ENCODE data around the gene HELZ2.
"Not testable (repeated sequence)": the region's sequence is repeated elsewhere in the genome, so short reads cannot be mapped to it uniquely, and the experiment has no call there.

The HELZ2 gene

GRCh38 chr20:63619086-63619485, 45.0 kb upstream of the HELZ2 start:
- Histone ChIP-seq H3K4me3 (ENCODE audit: low read depth, low read length) (no peak overlapping the region), H3K27me3 (ENCODE audit: insufficient read depth, low read depth, severe bottlenecking) (no peaks in the 10 kb centered on the region), H3K36me3 (peaks cover 35% of the 10 kb centered on the region), H3K27ac (no peak overlapping the region), H3K9me3 (ENCODE audit: severe bottlenecking) (no peaks in the 10 kb centered on the region)
- no peak for DNase-seq
- TF ChIP-seq CTCF (IDR thresholded peaks at IDR 0.05; ENCODE audit: low read depth, low read length): no peak

GRCh38 chr20:63618291-63618980, 44.4 kb upstream of the HELZ2 start:
- no peak for TF ChIP-seq CTCF (IDR thresholded peaks at IDR 0.05; ENCODE audit: low read depth, low read length)
- H3K27me3 ChIP-seq (ENCODE audit: insufficient read depth, low read depth, severe bottlenecking): no peaks in the 10 kb centered on the region
- no peak overlapping the region for H3K27ac ChIP-seq
- no peaks in the 10 kb centered on the region for H3K9me3 ChIP-seq (ENCODE audit: severe bottlenecking)
- DNase-seq: no peak
- peaks cover 38% of the 10 kb centered on the region for H3K36me3 ChIP-seq
- no peak overlapping the region for H3K4me3 ChIP-seq (ENCODE audit: low read depth, low read length)

- no peak overlapping the region for H3K4me3 ChIP-seq (ENCODE audit: low read depth, low read length)
- no peak for DNase-seq
- TF ChIP-seq CTCF (IDR thresholded peaks at IDR 0.05; ENCODE audit: low read depth, low read length): no peak
- peaks cover 38% of the 10 kb centered on the region for H3K36me3 ChIP-seq
- H3K27me3 ChIP-seq (ENCODE audit: insufficient read depth, low read depth, severe bottlenecking): no peaks in the 10 kb centered on the region
- no peak overlapping the region for H3K27ac ChIP-seq
- H3K9me3 ChIP-seq (ENCODE audit: severe bottlenecking): no peaks in the 10 kb centered on the region
Observed at GRCh38 chr20:63617876-63618265, 43.8 kb upstream of the HELZ2 start.

GRCh38 chr20:63617092-63617875, 43.2 kb upstream of the HELZ2 start:
- DNase-seq: no peak
- Histone ChIP-seq H3K4me3 (ENCODE audit: low read depth, low read length) (no peak overlapping the region), H3K36me3 (peaks cover 38% of the 10 kb centered on the region), H3K9me3 (ENCODE audit: severe bottlenecking) (no peaks in the 10 kb centered on the region), H3K27me3 (ENCODE audit: insufficient read depth, low read depth, severe bottlenecking) (no peaks in the 10 kb centered on the region), H3K27ac (no peak overlapping the region)
- TF ChIP-seq CTCF (IDR thresholded peaks at IDR 0.05; ENCODE audit: low read depth, low read length): no peak

- H3K36me3 ChIP-seq: peaks cover 35% of the 10 kb centered on the region
- H3K9me3 ChIP-seq (ENCODE audit: severe bottlenecking); H3K4me3 ChIP-seq (ENCODE audit: low read depth, low read length); H3K27me3 ChIP-seq (ENCODE audit: insufficient read depth, low read depth, severe bottlenecking); H3K27ac ChIP-seq: not testable (repeated sequence)
- peak; percentile 35 for DNase-seq
- TF ChIP-seq CTCF (IDR thresholded peaks at IDR 0.05; ENCODE audit: low read depth, low read length): peak; percentile 29; the same call in 1 of the 2 replicates
Observed at GRCh38 chr20:63613863-63614594, 40.0 kb upstream of the HELZ2 start.
